ENCODE data around the gene TAC4.

Gene TAC4

DNA sequence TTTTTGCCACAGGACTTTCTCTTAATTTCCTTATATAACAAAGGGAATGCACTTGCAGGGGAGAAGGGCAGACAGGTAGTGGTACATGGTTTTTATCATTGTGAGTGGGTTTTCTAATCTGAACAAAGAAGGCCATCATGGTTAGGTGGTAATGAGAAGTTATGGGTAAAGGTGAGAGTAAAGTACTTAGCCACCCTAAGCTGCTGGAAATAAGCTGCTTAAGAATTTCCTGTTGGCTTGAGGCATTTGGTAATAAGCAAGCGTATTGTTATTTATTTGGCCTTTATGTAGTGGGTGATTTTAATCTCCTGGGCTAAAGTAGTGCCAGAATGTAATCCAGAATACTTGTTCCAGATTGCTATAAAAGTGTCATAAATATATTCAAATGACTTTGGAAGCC, 27.1 kb downstream of the TAC4 start:
- no peak for TF ChIP-seq CTCF (IDR thresholded peaks at IDR 0.05; ENCODE audit: poor library complexity, severe bottlenecking)
- Histone ChIP-seq H3K4me1 (ENCODE audit: insufficient read depth, poor library complexity, severe bottlenecking) (peaks cover 4% of the 10 kb centered on the region), H3K27ac (ENCODE audit: poor library complexity, severe bottlenecking) (no peak overlapping the region), H3K36me3 (ENCODE audit: low read depth) (peaks cover 87% of the 10 kb centered on the region), H3K4me3 (ENCODE audit: severe bottlenecking) (no peak overlapping the region), H3K9me3 (ENCODE audit: severe bottlenecking) (no peaks in the 10 kb centered on the region), H3K27me3 (ENCODE audit: insufficient read depth, poor library complexity, severe bottlenecking) (no peaks in the 10 kb centered on the region)
- no peak for DNase-seq (ENCODE audit: low spot score)
- no peak for ATAC-seq (ENCODE audit: low read depth)

- H3K4me1 ChIP-seq (ENCODE audit: insufficient read depth, poor library complexity, severe bottlenecking): peaks cover 14% of the 10 kb centered on the region
- no peak for TF ChIP-seq CTCF (IDR thresholded peaks at IDR 0.05; ENCODE audit: poor library complexity, severe bottlenecking)
- H3K27ac ChIP-seq (ENCODE audit: poor library complexity, severe bottlenecking): no peak overlapping the region
- ATAC-seq (ENCODE audit: low read depth) (no peak), DNase-seq (ENCODE audit: low spot score) (no peak)
- no peak overlapping the region for H3K4me3 ChIP-seq (ENCODE audit: severe bottlenecking)
- no peaks in the 10 kb centered on the region for H3K9me3 ChIP-seq (ENCODE audit: severe bottlenecking)
- peaks cover 87% of the 10 kb centered on the region for H3K36me3 ChIP-seq (ENCODE audit: low read depth)
- no peaks in the 10 kb centered on the region for H3K27me3 ChIP-seq (ENCODE audit: insufficient read depth, poor library complexity, severe bottlenecking)
These were observed 28.2 kb downstream of the TAC4 start for GRCh38 chr17:49819651-49820050.

GRCh38 chr17:49819138-49819537, 28.7 kb downstream of the TAC4 start:
- ATAC-seq (ENCODE audit: low read depth): no peak
- DNase-seq (ENCODE audit: low spot score): no peak
- no peak overlapping the region for H3K27ac ChIP-seq (ENCODE audit: poor library complexity, severe bottlenecking)
- H3K36me3 ChIP-seq (ENCODE audit: low read depth): peaks cover 87% of the 10 kb centered on the region
- TF ChIP-seq CTCF (IDR thresholded peaks at IDR 0.05; ENCODE audit: poor library complexity, severe bottlenecking): no peak
- H3K27me3 ChIP-seq (ENCODE audit: insufficient read depth, poor library complexity, severe bottlenecking): no peaks in the 10 kb centered on the region
- no peak overlapping the region for H3K4me3 ChIP-seq (ENCODE audit: severe bottlenecking)
- no peaks in the 10 kb centered on the region for H3K9me3 ChIP-seq (ENCODE audit: severe bottlenecking)
- peaks cover 14% of the 10 kb centered on the region for H3K4me1 ChIP-seq (ENCODE audit: insufficient read depth, poor library complexity, severe bottlenecking)

DNA sequence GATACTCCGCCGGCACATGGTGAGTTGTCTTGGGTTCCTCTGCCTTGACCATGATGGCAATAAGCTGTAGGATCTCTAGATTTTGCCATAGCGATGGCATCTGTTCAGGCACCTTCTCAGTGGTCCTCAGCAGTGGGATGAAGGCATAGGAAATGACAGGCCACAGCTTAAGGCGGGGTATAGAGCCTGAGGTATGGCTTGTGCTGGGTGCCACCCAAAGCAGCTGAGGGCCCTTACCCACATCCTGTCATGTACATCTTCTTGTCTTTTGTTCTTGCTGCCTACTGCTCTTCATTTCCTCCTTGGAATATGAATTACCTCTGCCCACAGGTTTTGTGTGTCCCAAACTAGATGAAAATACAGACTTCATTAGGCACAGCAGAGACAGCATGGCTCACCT, 29.9 kb downstream of the TAC4 start:
- Histone ChIP-seq H3K27me3 (ENCODE audit: insufficient read depth, poor library complexity, severe bottlenecking) (no peaks in the 10 kb centered on the region), H3K4me1 (ENCODE audit: insufficient read depth, poor library complexity, severe bottlenecking) (peaks cover 14% of the 10 kb centered on the region), H3K36me3 (ENCODE audit: low read depth) (peaks cover 86% of the 10 kb centered on the region), H3K4me3 (ENCODE audit: severe bottlenecking) (no peak overlapping the region), H3K27ac (ENCODE audit: poor library complexity, severe bottlenecking) (no peak overlapping the region), H3K9me3 (ENCODE audit: severe bottlenecking) (no peaks in the 10 kb centered on the region)
- ATAC-seq (ENCODE audit: low read depth) (no peak), DNase-seq (ENCODE audit: low spot score) (no peak)
- no peak for TF ChIP-seq CTCF (IDR thresholded peaks at IDR 0.05; ENCODE audit: poor library complexity, severe bottlenecking)

GRCh38 chr17:49815761-49816281, 32.0 kb downstream of the TAC4 start:
- DNase-seq (ENCODE audit: low spot score): no peak
- H3K4me1 ChIP-seq (ENCODE audit: insufficient read depth, poor library complexity, severe bottlenecking): peaks cover 14% of the 10 kb centered on the region
- no peak for TF ChIP-seq CTCF (IDR thresholded peaks at IDR 0.05; ENCODE audit: poor library complexity, severe bottlenecking)
- no peaks in the 10 kb centered on the region for H3K9me3 ChIP-seq (ENCODE audit: severe bottlenecking)
- peaks cover 83% of the 10 kb centered on the region for H3K36me3 ChIP-seq (ENCODE audit: low read depth)
- no peak overlapping the region for H3K4me3 ChIP-seq (ENCODE audit: severe bottlenecking)
- no peak overlapping the region for H3K27ac ChIP-seq (ENCODE audit: poor library complexity, severe bottlenecking)
- ATAC-seq (ENCODE audit: low read depth): no peak
- H3K27me3 ChIP-seq (ENCODE audit: insufficient read depth, poor library complexity, severe bottlenecking): no peaks in the 10 kb centered on the region

All from RWPE2 (cell line).